Activated T-helper 1 cell treated with anti-CD3 and anti-CD28 coated beads, Interleukin-2, amount 50 U/mL, for 16 hours (primary cell): ENCODE results near the gene KRTAP4-12.
"Not testable (repeated sequence)": the region's sequence is repeated elsewhere in the genome, so short reads cannot be mapped to it uniquely, and the experiment has no call there.

ENCODE experiments used
- DNase-seq, 2 donors: peaks; one replicate each; pipeline ENCODE4 v3.0.0-alpha.2; 2020; ENCODE audit warnings: low read depth in 1 of 2, low spot score in 1 of 2

KRTAP4-12 gene

GRCh38 chr17:41123991-41124371 lies at the start of gene KRTAP4-12:
TSS of gene KRTAP4-12 (minus strand) at chr17:41124182. CDS start at chr17:41124122, 60 bp downstream.
- not testable (repeated sequence) for DNase-seq

GRCh38 chr17:41171886-41172285 lies 47.9 kb upstream of the KRTAP4-12 start:
- DNase-seq = no peak

- no peak for DNase-seq
Observed at GRCh38 chr17:41168121-41168520, 44.1 kb upstream of the KRTAP4-12 start, which contains the start of gene KRTAP4-3. TSS of gene KRTAP4-3 (minus strand) at chr17:41168221. CDS start at chr17:41168172, 49 bp downstream.

- DNase-seq = no peak
Observed at GRCh38 chr17:41167561-41167960, 43.6 kb upstream of the KRTAP4-12 start.

- no peak for DNase-seq
Observed at GRCh38 chr17:41163828-41164227, 39.8 kb upstream of the KRTAP4-12 start.

- no peak for DNase-seq
Observed at GRCh38 chr17:41160648-41161047, 36.7 kb upstream of the KRTAP4-12 start, which contains the start of gene KRTAP4-4. TSS of gene KRTAP4-4 (minus strand) at chr17:41160748. CDS start at chr17:41160691, 57 bp downstream.

- DNase-seq = not testable (repeated sequence)
Observed at GRCh38 chr17:41160190-41160589, 36.2 kb upstream of the KRTAP4-12 start.

- DNase-seq = no peak
Observed at GRCh38 chr17:41153856-41154255, 29.9 kb upstream of the KRTAP4-12 start.

GRCh38 chr17:41151525-41151924 lies 27.5 kb upstream of the KRTAP4-12 start:
- no peak for DNase-seq

- DNase-seq = no peak
Observed at GRCh38 chr17:41150026-41150425, 26.0 kb upstream of the KRTAP4-12 start.

GRCh38 chr17:41149652-41149985 lies 25.6 kb upstream of the KRTAP4-12 start, which contains the start of gene KRTAP4-5:
TSS of gene KRTAP4-5 (minus strand) at chr17:41149825. CDS start at chr17:41149767, 58 bp downstream.
- no peak for DNase-seq

GRCh38 chr17:41148971-41149651 lies 25.1 kb upstream of the KRTAP4-12 start:
- not testable (repeated sequence) for DNase-seq

GRCh38 chr17:41147531-41148204 lies 23.7 kb upstream of the KRTAP4-12 start:
- no peak for DNase-seq

GRCh38 chr17:41145261-41145660 lies 21.3 kb upstream of the KRTAP4-12 start:
- no peak for DNase-seq

- no peak for DNase-seq
Observed at GRCh38 chr17:41144846-41145245, 20.9 kb upstream of the KRTAP4-12 start.

GRCh38 chr17:41141361-41141760 lies 17.4 kb upstream of the KRTAP4-12 start:
- DNase-seq = no peak

- no peak for DNase-seq
Observed at GRCh38 chr17:41140360-41141131, 16.6 kb upstream of the KRTAP4-12 start, which contains the start of gene KRTAP4-6. TSS of gene KRTAP4-6 (minus strand) at chr17:41140544. CDS start at chr17:41140487, 57 bp downstream.

GRCh38 chr17:41139865-41140264 lies 15.9 kb upstream of the KRTAP4-12 start:
- DNase-seq = not testable (repeated sequence)

- no peak for DNase-seq
Observed at GRCh38 chr17:41133880-41134735, 10.1 kb upstream of the KRTAP4-12 start.

GRCh38 chr17:41131979-41132378 lies 8.0 kb upstream of the KRTAP4-12 start:
- DNase-seq = no peak

- DNase-seq = no peak
Observed at GRCh38 chr17:41127371-41127770, 3.4 kb upstream of the KRTAP4-12 start.
